Stomach (tissue), 9 donors: Measurements from ENCODE around the gene NEUROG1. TPM values are rescaled to one million over a fixed set of nuclear protein-coding genes. Genes with fewer than 3 reads are reported as not detected.

Experiments used
- DNase-seq, 2 donors: peaks; one replicate each; pipeline versions ENCODE4 v3.0.0 to v3.0.0-alpha.2; 2013 to 2019
- H3K27ac ChIP-seq, 5 donors: fragments of 200-600 bp in 4 of 5; sonication (generic) in 4 of 5; one replicate each; pipeline ENCODE4 v1.5.1; 2013 to 2019; ENCODE audit warnings: mild to moderate bottlenecking in 1 of 5, moderate library complexity in 1 of 5
- H3K27me3 ChIP-seq, 3 donors: fragments of 200-600 bp; sonication (generic); one replicate each; pipeline ENCODE4 v1.5.1; 2017 to 2019; ENCODE audit warnings: mixed run types in 1 of 3
- H3K36me3 ChIP-seq, 4 donors: fragments of 200-600 bp; sonication (generic); 1 replicate in 3 of 4; 2 replicates in 1 of 4; pipeline ENCODE4 v1.5.1; 2016 to 2019
- H3K4me1 ChIP-seq, 4 donors: fragments of 200-600 bp; sonication (generic); one replicate each; pipeline ENCODE4 v1.5.1; 2016 to 2019
- H3K4me3 ChIP-seq, 4 donors: fragments of 200-600 bp; sonication (generic) in 3 of 4; one replicate each; pipeline ENCODE4 v1.5.1; 2016 to 2019; ENCODE audit warnings: mild to moderate bottlenecking in 1 of 4
- H3K9me3 ChIP-seq, 4 donors: fragments of 200-600 bp; sonication (generic); one replicate each; pipeline ENCODE4 v1.5.1; 2016 to 2019
- EP300 ChIP-seq: sonication (generic); formaldehyde crosslinking; IDR thresholded peaks from one replicate; pipeline ENCODE4 v1.6.1; 2017; ENCODE audit warnings: antibody characterized with exemption
- POLR2A ChIP-seq, 4 donors: fragments of 450-650 bp; IDR thresholded peaks; one replicate each; pipeline ENCODE4 v1.6.1; 2016; ENCODE audit warnings: antibody characterized with exemption in 4 of 4, control low read depth in 2 of 4, mild to moderate bottlenecking in 1 of 4, moderate library complexity in 1 of 4
- POLR2AphosphoS5 ChIP-seq, 3 donors: sonication (generic); formaldehyde crosslinking; IDR thresholded peaks; one replicate each; pipeline ENCODE4 v1.6.1; 2016; ENCODE audit warnings: antibody characterized with exemption in 3 of 3
- WGBS, 5 donors: extraction: QIAGEN DNeasy Blood & Tissue Kit in 3 of 5; methylation state at CpG; one replicate each; pipeline versions ENCODE4 v1.1.5 to v1.1.7; 2013 to 2018; 5-methylcytosine and 5-hydroxymethylcytosine counted together
- intact Hi-C: fragments of 100-400 bp; cut with DNase I; formaldehyde crosslinking; loops from one replicate; pipeline ENCODE4 v1.15.1; 2023; ENCODE audit warnings: low total_unique reads
- polyA plus RNA-seq, 3 donors: library from polyadenylated mRNA; stranded (reverse); fragments of 200-250 nt; gene quantifications; one replicate each; pipeline ENCODE4 v1.2.3, GENCODE V29; 2013
- total RNA-seq, 5 donors: library from RNA; depleted of rRNA; stranded (reverse); fragments of >200 nt; gene quantifications; one replicate each; pipeline versions ENCODE4 v1.1.0 to v1.2.3, GENCODE V29; 2014 to 2016
- TF ChIP-seq, protein P1 (sequence below), 7 experiments: fragments of 450-650 bp in 4 of 7; fragments of 200-600 bp in 3 of 7; sonication (generic) in 3 of 7; IDR thresholded peaks; one replicate each; pipeline ENCODE4 v1.5.1; 2016 to 2019; ENCODE audit warnings: antibody characterized with exemption in 7 of 7, control low read depth in 2 of 7, mild to moderate bottlenecking in 1 of 7
- donor health status: healthy with polysubstance abuse.
- donor health status: Bipolar disorder and iron deficiency.
- donor health status: healthy.

NEUROG1 gene
- total and polyA plus RNA-seq, 8 donors, result not detected

DNA sequence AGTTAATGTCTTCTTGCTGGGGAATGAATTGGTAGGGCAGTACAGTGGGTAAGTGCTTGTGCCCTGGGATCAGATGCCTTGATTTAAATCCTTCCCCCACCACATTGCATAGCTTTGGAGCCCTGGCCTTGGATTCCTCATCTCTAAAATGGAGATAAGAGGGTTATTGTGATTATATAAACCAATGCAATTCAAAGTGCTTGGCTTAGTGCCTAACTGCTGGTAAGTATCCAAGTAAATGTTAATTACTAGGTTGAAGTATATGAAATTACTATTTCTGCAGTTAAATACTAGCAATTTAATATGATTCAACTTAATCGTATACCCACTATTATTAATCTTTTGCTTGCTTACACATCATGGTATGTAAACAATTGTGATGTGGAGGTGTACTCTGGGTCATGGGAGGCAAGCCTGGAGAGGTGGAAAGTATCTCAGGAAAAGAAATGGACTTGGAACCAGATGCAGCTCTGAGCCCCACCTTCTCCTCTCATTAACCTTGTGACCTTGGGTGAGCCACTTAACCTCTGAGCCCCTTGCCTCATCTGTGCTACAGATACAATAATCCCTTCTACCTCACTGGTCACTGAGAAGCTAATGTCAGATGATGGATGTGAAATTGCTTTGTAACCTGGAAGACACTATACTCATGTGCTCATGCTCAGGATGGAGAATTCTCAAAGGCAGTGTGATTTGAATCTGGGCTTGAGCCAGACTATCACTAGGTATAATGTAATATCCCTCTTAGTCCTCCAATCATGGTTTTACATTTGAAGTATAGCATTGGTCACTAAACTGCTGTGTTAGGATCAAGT, 23.8 kb downstream of the NEUROG1 start:
- intact Hi-C loops, result no loop called here
- Histone ChIP-seq H3K27ac (no peak overlapping the region), H3K9me3 (peaks cover 0 to 4% (median 0%) of the 10 kb centered on the region in 4 donors), H3K4me1 (peaks cover 0 to 8% (median 3%) of the 10 kb centered on the region in 4 donors), H3K36me3 (no peaks in the 10 kb centered on the region), H3K27me3 (peaks cover 0 to 48% (median 25%) of the 10 kb centered on the region in 3 donors), H3K4me3 (no peak overlapping the region)
- TF ChIP-seq POLR2A (IDR thresholded peaks at IDR 0.05), result no peak
- TF ChIP-seq, protein P1, sequence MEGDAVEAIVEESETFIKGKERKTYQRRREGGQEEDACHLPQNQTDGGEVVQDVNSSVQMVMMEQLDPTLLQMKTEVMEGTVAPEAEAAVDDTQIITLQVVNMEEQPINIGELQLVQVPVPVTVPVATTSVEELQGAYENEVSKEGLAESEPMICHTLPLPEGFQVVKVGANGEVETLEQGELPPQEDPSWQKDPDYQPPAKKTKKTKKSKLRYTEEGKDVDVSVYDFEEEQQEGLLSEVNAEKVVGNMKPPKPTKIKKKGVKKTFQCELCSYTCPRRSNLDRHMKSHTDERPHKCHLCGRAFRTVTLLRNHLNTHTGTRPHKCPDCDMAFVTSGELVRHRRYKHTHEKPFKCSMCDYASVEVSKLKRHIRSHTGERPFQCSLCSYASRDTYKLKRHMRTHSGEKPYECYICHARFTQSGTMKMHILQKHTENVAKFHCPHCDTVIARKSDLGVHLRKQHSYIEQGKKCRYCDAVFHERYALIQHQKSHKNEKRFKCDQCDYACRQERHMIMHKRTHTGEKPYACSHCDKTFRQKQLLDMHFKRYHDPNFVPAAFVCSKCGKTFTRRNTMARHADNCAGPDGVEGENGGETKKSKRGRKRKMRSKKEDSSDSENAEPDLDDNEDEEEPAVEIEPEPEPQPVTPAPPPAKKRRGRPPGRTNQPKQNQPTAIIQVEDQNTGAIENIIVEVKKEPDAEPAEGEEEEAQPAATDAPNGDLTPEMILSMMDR (IDR thresholded peaks at IDR 0.05), result no peak
- TF ChIP-seq POLR2AphosphoS5 (IDR thresholded peaks at IDR 0.05), result no peak
- TF ChIP-seq EP300, result no peak
- 22 to 41% (median 27%) methylated on average over 1 of the region's 1 CpG for WGBS, 5 donors
- no peak for DNase-seq

- Histone ChIP-seq H3K27ac (no peak overlapping the region), H3K9me3 (peaks cover 0 to 4% (median 0%) of the 10 kb centered on the region in 4 donors), H3K4me3 (no peak overlapping the region), H3K27me3 (peaks cover 0 to 56% (median 26%) of the 10 kb centered on the region in 3 donors), H3K4me1 (peaks cover 0 to 8% (median 3%) of the 10 kb centered on the region in 4 donors), H3K36me3 (no peaks in the 10 kb centered on the region)
- DNase-seq, result no peak
- TF ChIP-seq EP300 (no peak), POLR2AphosphoS5 (IDR thresholded peaks at IDR 0.05) (no peak), POLR2A (IDR thresholded peaks at IDR 0.05) (no peak)
- TF ChIP-seq, protein P1 (IDR thresholded peaks at IDR 0.05), result no peak
- intact Hi-C loops, result no loop called here
- 68 to 80% (median 77%) methylated on average over 6 of the region's 6 CpGs for WGBS, 5 donors
These were observed 25.8 kb downstream of the NEUROG1 start for GRCh38 chr5:135509995-135510394.

- no peak for DNase-seq
- intact Hi-C loops, result no loop called here
- H3K27me3 ChIP-seq, result peaks cover 0 to 71% (median 26%) of the 10 kb centered on the region in 3 donors
- no peaks in the 10 kb centered on the region for H3K36me3 ChIP-seq
- TF ChIP-seq POLR2A (IDR thresholded peaks at IDR 0.05) (no peak), POLR2AphosphoS5 (IDR thresholded peaks at IDR 0.05) (no peak), EP300 (no peak)
- TF ChIP-seq, protein P1 (IDR thresholded peaks at IDR 0.05), result no peak
- H3K9me3 ChIP-seq, result no peaks in the 10 kb centered on the region
- 2 to 21% (median 7%) methylated on average over 15 to 16 of the region's 16 CpGs for WGBS, 5 donors
- H3K4me3 ChIP-seq, result no peak overlapping the region
- H3K27ac ChIP-seq, result no peak overlapping the region
- peaks cover 0 to 8% (median 3%) of the 10 kb centered on the region in 4 donors for H3K4me1 ChIP-seq
These were observed 27.2 kb downstream of the NEUROG1 start for GRCh38 chr5:135508496-135509005.

DNA sequence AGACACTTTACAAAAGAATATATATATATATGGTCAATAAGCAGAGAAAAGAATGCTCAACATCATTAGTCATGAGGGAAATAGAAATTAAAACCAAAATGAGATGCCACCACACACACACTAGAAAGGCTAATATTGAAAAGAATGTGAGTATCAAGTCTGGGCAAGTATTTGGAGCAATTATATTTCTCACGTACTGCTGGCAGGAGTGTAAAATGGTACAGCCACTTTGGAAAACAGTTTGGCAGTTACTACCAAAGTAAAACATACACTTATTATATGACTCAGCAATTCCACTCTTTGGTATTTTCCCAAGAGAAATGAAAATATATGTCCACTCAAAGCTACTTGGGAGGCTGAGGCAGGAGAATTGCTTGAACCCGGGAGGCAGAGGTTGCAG, 29.8 kb downstream of the NEUROG1 start:
- no peak overlapping the region for H3K4me3 ChIP-seq
- no peak for TF ChIP-seq POLR2AphosphoS5 (IDR thresholded peaks at IDR 0.05)
- no peak for TF ChIP-seq EP300
- TF ChIP-seq POLR2A (IDR thresholded peaks at IDR 0.05), result no peak
- TF ChIP-seq, protein P1 (IDR thresholded peaks at IDR 0.05), result no peak
- no peaks in the 10 kb centered on the region for H3K9me3 ChIP-seq
- intact Hi-C loops, result no loop called here
- DNase-seq, result no peak
- peaks cover 0 to 74% (median 26%) of the 10 kb centered on the region in 3 donors for H3K27me3 ChIP-seq
- no peak overlapping the region for H3K27ac ChIP-seq
- WGBS, 5 donors, result 31 to 71% (median 41%) methylated on average over 2 of the region's 2 CpGs
- H3K36me3 ChIP-seq, result no peaks in the 10 kb centered on the region
- H3K4me1 ChIP-seq, result peaks cover 0 to 8% (median 3%) of the 10 kb centered on the region in 4 donors
